ENCODE results near the gene CENPP.

GRCh38 chr9:92345582-92345981 is 19.8 kb downstream of the CENPP start:
- TF ChIP-seq CTCF (IDR thresholded peaks at IDR 0.05) (no peak), POLR2A (IDR thresholded peaks at IDR 0.05) (no peak)
